HCT116 (cell line): ENCODE results near the gene RASA2. TPM values are rescaled to one million over a fixed set of nuclear protein-coding genes. Genes with fewer than 3 reads are reported as not detected.

Source experiments
- ATAC-seq: fragments of 200-7000 bp; cut with Tn5 transposase; 2 replicates; pipeline ENCODE4 v1.9.1; 2020; ENCODE audit warnings: mild to moderate bottlenecking, moderate library complexity
- BruUV-seq: library from RNA; stranded (reverse); fragments of 400-500 nt; replicated peaks from 2 replicates; lab custom pipeline; 2021; lab: Mats Ljungman, UMichigan
- CTCF ChIA-PET: fragments of 300-600 bp; sonication (Branson Sonifier 250); formaldehyde crosslinking; loops from one replicate; lab custom pipeline; 2021; ENCODE audit warnings: antibody characterized with exemption; lab: Charles Lee
- POLR2A ChIA-PET: fragments of 300-600, 350-600 bp; sonication (Branson Sonifier 250); formaldehyde crosslinking; loops from one replicate; lab custom pipeline; 2021; ENCODE audit warnings: antibody characterized with exemption; lab: Charles Lee
- RAD21 ChIA-PET, 2 experiments: fragments of 300-600 bp; sonication (Branson Sonifier 250); formaldehyde crosslinking; loops; one replicate each; lab custom pipeline; 2023; ENCODE audit warnings: low total read pairs in 2 of 2; ENCODE audit not compliant: uncharacterized antibody in 2 of 2, unreplicated experiment in 2 of 2, low non-redundant PET in 1 of 2; lab: Charles Lee
- DNase-seq: peaks from one replicate; pipeline ENCODE4 v3.0.0-alpha.2; 2010; ENCODE audit warnings: low read depth, low spot score
- H2AFZ ChIP-seq: fragments of 200-600 bp; shearing (Covaris generic), sonication (generic); 2 replicates; pipeline ENCODE4 v1.6.1; 2017; ENCODE audit warnings: low read depth, mixed run types, mixed read lengths, antibody characterized with exemption, low read length; ENCODE audit not compliant: poor library complexity, severe bottlenecking
- H3K27ac ChIP-seq: 2 replicates; pipeline ENCODE4 v1.5.1; 2012; ENCODE audit warnings: low read depth, low read length
- H3K27me3 ChIP-seq: fragments of 200-600 bp; sonication (generic); 2 replicates; pipeline ENCODE4 v1.6.1; 2016; ENCODE audit warnings: mixed run types, low read length, mixed read lengths; ENCODE audit not compliant: insufficient read depth
- H3K36me3 ChIP-seq, 2 experiments: fragments of 200-500 bp in 1 of 2; fragments of 200-600 bp in 1 of 2; sonication (Bioruptor generic) in 1 of 2; sonication (generic) in 1 of 2; 2 replicates each; pipeline versions ENCODE4 v1.5.1 to v1.6.1; 2014 to 2016; ENCODE audit warnings: low read length in 2 of 2, inconsistent platforms in 1 of 2, mixed read lengths in 1 of 2, mixed run types in 1 of 2; ENCODE audit not compliant: insufficient read depth in 2 of 2, control insufficient read depth in 1 of 2
- H3K4me1 ChIP-seq, 2 experiments: fragments of 200-600 bp in 1 of 2; sonication (generic) in 1 of 2; 2 replicates each; pipeline versions ENCODE4 v1.5.1 to v1.6.1; 2012 to 2017; ENCODE audit warnings: low read length in 2 of 2, inconsistent platforms in 1 of 2, mild to moderate bottlenecking in 1 of 2, mixed read lengths in 1 of 2, mixed run types in 1 of 2, moderate library complexity in 1 of 2; ENCODE audit not compliant: insufficient read depth in 2 of 2, control insufficient read depth in 1 of 2
- H3K4me2 ChIP-seq: fragments of 200-600 bp; sonication (generic); 2 replicates; pipeline ENCODE4 v1.6.1; 2017; ENCODE audit warnings: mixed run types, low read length, mixed read lengths
- H3K4me3 ChIP-seq, 2 experiments: fragments of 200-600 bp in 1 of 2; sonication (generic) in 1 of 2; replicated peaks in 1 of 2; 2 replicates each; pipeline ENCODE4 v1.5.1; 2011 to 2016; ENCODE audit warnings: low read length in 2 of 2, control low read depth in 1 of 2, low read depth in 1 of 2, mild to moderate bottlenecking in 1 of 2, mixed read lengths in 1 of 2, mixed run types in 1 of 2
- H3K79me2 ChIP-seq: fragments of 200-600 bp; sonication (generic); 2 replicates; pipeline ENCODE4 v1.6.1; 2017; ENCODE audit warnings: mild to moderate bottlenecking, mixed run types, low read length, moderate library complexity, mixed read lengths; ENCODE audit not compliant: insufficient read depth
- H3K9ac ChIP-seq: fragments of 200-600 bp; sonication (generic); 2 replicates; pipeline ENCODE4 v1.6.1; 2016; ENCODE audit warnings: low read length, mixed read lengths
- H3K9me2 ChIP-seq: fragments of 200-600 bp; sonication (generic), shearing (Covaris generic); 2 replicates; pipeline ENCODE4 v1.6.1; 2017; ENCODE audit warnings: mixed run types, mild to moderate bottlenecking, moderate library complexity; ENCODE audit not compliant: insufficient read depth
- H3K9me3 ChIP-seq, 2 experiments: fragments of 200-500 bp in 1 of 2; fragments of 200-600 bp in 1 of 2; sonication (Bioruptor generic) in 1 of 2; sonication (generic) in 1 of 2; 2 replicates each; pipeline ENCODE4 v1.6.1; 2014 to 2017; ENCODE audit warnings: low read length in 2 of 2, mixed read lengths in 2 of 2, inconsistent platforms in 1 of 2, low read depth in 1 of 2, mild to moderate bottlenecking in 1 of 2, mixed run types in 1 of 2, moderate library complexity in 1 of 2; ENCODE audit not compliant: control insufficient read depth in 1 of 2, insufficient read depth in 1 of 2
- H4K20me1 ChIP-seq: fragments of 200-600 bp; sonication (generic), shearing (Covaris generic); 2 replicates; pipeline ENCODE4 v1.6.1; 2017; ENCODE audit warnings: mixed run types, mild to moderate bottlenecking, moderate library complexity; ENCODE audit not compliant: insufficient read depth
- ATF3 ChIP-seq: IDR thresholded peaks from 2 replicates; pipeline ENCODE4 v1.6.1; 2012
- CBX3 ChIP-seq: IDR thresholded peaks from 2 replicates; pipeline ENCODE4 v1.6.1; 2012; ENCODE audit warnings: low read depth
- CTCF ChIP-seq, 3 experiments: fragments of 200-600 bp in 1 of 3; sonication (generic) in 1 of 3; IDR thresholded peaks in 2 of 3; conservative IDR thresholded peaks in 1 of 3; 2 replicates each; pipeline ENCODE4 v1.5.1; 2012 to 2017; ENCODE audit warnings: low read depth in 2 of 3, low read length in 2 of 3, antibody characterized with exemption in 1 of 3, borderline replicate concordance in 1 of 3, control low read depth in 1 of 3, mild to moderate bottlenecking in 1 of 3, mixed read lengths in 1 of 3, mixed run types in 1 of 3, moderate library complexity in 1 of 3; ENCODE audit not compliant: insufficient read depth in 1 of 3
- EZH2 ChIP-seq: fragments of 200-600 bp; sonication (generic); IDR thresholded peaks from 2 replicates; pipeline ENCODE4 v1.6.1; 2017; ENCODE audit warnings: antibody characterized with exemption, mixed run types
- MAX ChIP-seq: IDR thresholded peaks from 2 replicates; pipeline ENCODE4 v1.6.1; 2012
- YY1 ChIP-seq: IDR thresholded peaks from 2 replicates; pipeline ENCODE4 v1.6.1; 2011; ENCODE audit warnings: low read length, low read depth, moderate library complexity, mild to moderate bottlenecking; ENCODE audit not compliant: insufficient replicate concordance; ENCODE audit errors: extremely low read depth
- ZFX ChIP-seq: fragments of 450-650 bp; IDR thresholded peaks from 2 replicates; pipeline ENCODE4 v1.6.1; 2017
- intact Hi-C: fragments of 100-400 bp; cut with micrococcal nuclease; formaldehyde crosslinking; loops from 2 replicates; pipeline ENCODE4 v1.10.0; 2022
- total RNA-seq: library from RNA; stranded (reverse); gene quantifications from one replicate; pipeline ENCODE4 v1.2.1, GENCODE V29; 2021; ENCODE audit not compliant: unreplicated experiment

The RASA2 gene
- total RNA-seq, 1 experiment from 2014 or later: 12.8 TPM

GRCh38 chr3:141525814-141526213 lies 39.0 kb downstream of the RASA2 start (continued):
- TF ChIP-seq CTCF (IDR thresholded peaks at IDR 0.05 in 2 of 3, conservative IDR thresholded peaks at IDR 0.05 in 1 of 3; ENCODE audit: borderline replicate concordance in 1 of 3, insufficient read depth in 1 of 3, low read depth in 2 of 3, low read length in 2 of 3) (no peak), ATF3 (no peak), CBX3 (no peak), ZFX (no peak), MAX (no peak), YY1 (no peak)

- RAD21 ChIA-PET: no interaction called here
- ATAC-seq: no peak
- H2AFZ ChIP-seq: no peak overlapping the region
- no peak for DNase-seq
- no peaks in the 10 kb centered on the region for H3K27me3 ChIP-seq
- H3K4me3 ChIP-seq: no peak overlapping the region
- TF ChIP-seq EZH2: no peak
- no peaks in the 10 kb centered on the region for H3K36me3 ChIP-seq
- H3K79me2 ChIP-seq: peaks cover 3% of the 10 kb centered on the region; the same call in 1 of the 2 replicates
- H3K9me3 ChIP-seq: no peaks in the 10 kb centered on the region
- BruUV-seq: no TSS peak
- H3K4me1 ChIP-seq: no peaks in the 10 kb centered on the region
- H3K9ac ChIP-seq: no peak overlapping the region
- no peak overlapping the region for H3K4me2 ChIP-seq
- intact Hi-C loops: no loop called here
- POLR2A ChIA-PET: no interaction called here
- no peaks in the 10 kb centered on the region for H3K9me2 ChIP-seq
- no peak overlapping the region for H3K27ac ChIP-seq
- H4K20me1 ChIP-seq: no peaks in the 10 kb centered on the region
- CTCF ChIA-PET: no interaction called here
These were observed 39.9 kb downstream of the RASA2 start for GRCh38 chr3:141526709-141527108.
